GM21447 (cell line): Measurements from ENCODE around the gene PRDM16.

Source experiments
- ATAC-seq: cut with Tn5 transposase; IDR thresholded peaks from one replicate; pipeline ENCODE4 v1.9.1; 2021; ENCODE audit not compliant: unreplicated experiment

Gene PRDM16

DNA sequence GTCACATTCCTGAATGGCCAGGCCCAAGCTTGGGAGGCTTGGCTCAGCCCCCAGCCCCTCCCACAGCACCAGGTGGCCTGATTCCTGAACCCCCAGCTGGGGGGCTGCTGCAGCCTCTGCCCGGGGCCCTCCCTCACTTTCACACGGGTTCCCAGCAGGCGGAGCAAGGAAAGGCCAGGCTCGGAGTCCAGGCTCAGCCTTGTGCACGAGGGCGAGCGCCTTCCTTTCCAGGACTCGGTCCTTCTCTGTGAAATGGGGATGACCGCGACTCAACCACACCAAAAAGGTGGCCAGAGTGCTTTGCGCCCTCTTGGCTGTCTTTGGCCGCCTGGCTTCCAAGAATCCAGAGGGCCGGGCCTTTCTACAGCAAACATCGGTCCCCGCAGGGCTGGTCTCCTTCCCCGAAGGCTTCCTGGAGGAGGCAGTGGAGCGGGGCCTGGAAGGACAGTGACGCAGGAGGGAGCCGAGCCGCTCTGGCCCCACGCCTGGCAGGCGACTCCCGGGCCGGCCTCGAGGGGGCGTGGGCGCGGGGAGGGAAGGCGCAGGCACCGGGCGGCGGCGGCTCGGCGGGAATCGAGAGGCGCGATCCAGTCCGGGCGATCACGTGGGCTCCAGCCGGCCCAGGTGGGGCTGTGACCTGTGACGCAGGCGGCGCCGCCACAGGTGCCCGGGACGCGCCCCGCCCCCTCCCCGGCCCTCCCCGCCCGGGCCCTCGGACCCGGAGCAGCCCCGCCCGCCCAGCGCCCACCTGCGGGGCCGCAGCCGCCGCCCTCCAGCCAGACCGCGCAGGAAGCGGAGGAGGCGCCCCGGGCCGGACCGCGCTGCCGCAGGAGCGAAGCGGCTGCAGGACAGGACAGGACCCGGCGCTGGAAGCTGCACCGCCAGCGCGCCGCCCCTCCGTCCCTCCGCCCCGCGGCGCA, 385.1 kb downstream of the PRDM16 start, which contains the start of gene ARHGEF16:
Gene ARHGEF16, plus strand, starts transcription at position 775 of the 920 bp plus-strand sequence. CDS start 8,420 bp downstream, outside the sequence.
- ATAC-seq = no peak

DNA sequence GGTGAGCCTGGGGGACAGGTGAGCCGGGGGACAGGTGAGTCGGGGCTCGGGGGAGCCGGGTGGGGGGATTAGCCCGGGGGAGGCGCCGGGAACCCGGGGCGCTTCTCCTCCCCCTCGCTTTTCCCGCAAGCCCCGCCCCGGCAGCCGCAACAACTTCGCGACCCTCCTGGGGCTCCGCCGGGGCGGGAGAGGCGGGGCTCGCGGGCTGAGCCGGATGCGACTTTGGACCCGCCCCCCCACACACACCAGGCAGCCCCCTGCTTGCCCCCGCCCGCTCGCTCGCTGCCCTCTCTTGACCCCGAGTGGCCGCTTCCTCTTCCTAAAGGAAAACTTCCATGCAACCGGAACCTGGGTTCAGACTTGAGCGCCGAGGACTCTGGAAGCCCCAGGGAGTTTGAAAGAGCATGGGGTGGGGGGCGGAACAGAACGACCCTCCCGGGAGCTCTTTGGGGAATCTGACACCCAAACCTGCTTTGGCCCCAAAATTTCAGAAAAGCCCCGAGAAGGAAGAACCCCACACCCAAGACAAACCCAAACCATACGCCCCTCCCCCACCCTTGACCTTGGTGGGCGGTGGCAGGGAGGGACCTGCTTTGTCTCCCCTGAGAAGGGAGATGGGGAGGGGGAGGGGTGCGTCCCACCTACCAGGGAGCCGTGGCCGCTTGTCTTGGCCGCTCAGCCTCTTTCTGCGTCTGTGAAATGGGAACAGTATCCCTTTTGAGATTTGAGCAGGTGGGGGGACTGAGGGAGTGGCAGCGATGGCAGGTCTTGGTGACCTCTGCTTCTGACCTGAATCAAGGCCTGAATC, 386.0 kb downstream of the PRDM16 start:
- ATAC-seq = no peak

DNA sequence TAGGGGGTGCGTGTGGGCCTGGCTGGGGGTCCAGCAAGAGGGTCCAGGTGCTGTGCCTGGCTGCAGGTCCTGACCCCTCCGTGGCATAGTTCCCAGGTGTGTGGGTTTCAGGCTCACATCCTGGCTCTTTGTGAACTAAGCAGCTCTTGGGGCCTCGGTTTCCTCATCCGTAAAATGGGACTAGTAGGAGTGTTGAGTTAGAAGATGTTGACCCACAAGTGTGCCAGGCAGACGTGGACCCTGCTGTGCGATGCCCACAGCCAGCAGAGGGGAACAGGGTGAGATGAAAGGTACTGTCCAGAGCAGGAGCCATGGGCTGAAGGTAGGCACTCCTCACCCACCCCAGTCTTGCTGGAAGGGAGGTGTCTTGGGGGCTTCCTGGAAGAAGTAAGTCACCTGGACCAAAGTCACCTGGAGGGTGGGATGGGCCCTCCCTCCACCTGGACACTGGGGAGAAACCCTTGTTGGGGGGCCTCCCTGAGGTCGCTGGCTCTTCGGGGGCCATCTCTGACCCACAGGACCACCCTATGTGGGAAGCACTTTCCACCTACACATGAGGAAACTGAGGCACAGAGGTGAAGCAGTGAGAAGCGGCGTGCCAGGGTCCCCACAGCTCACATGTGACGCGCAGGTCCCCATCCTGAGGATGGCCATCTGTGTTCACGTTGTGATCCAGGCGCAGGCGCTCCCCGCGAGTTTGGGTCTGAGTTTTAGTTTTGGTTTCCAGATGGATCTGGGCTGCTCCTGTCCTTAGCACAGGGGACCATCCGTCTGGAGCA, 386.9 kb downstream of the PRDM16 start:
- no peak for ATAC-seq

DNA sequence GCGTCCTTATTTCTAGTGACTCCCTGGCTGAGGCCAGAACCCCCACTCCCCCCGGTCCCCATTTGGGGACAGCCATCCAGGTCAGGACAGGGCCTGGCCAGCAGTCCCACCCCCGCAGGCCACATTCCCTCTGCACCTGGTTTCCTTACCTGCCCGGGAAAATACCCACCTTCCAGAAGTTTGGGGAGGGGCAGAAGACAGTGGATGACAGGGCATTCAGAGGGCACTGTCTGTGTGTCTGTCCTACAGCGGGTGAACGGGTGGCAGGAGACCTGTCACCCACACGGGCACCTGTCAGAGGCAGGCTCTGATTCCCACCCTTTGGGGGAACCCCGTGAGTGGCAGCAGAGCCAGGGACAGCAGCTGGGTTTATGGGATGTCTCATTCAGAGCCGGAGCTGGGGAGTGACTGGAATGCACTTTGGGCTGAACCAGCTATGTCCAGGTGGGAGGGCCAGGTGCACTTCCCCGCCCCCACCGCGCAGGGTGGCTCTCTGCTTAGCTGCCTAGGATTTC, 387.5 kb downstream of the PRDM16 start:
- ATAC-seq = no peak

DNA sequence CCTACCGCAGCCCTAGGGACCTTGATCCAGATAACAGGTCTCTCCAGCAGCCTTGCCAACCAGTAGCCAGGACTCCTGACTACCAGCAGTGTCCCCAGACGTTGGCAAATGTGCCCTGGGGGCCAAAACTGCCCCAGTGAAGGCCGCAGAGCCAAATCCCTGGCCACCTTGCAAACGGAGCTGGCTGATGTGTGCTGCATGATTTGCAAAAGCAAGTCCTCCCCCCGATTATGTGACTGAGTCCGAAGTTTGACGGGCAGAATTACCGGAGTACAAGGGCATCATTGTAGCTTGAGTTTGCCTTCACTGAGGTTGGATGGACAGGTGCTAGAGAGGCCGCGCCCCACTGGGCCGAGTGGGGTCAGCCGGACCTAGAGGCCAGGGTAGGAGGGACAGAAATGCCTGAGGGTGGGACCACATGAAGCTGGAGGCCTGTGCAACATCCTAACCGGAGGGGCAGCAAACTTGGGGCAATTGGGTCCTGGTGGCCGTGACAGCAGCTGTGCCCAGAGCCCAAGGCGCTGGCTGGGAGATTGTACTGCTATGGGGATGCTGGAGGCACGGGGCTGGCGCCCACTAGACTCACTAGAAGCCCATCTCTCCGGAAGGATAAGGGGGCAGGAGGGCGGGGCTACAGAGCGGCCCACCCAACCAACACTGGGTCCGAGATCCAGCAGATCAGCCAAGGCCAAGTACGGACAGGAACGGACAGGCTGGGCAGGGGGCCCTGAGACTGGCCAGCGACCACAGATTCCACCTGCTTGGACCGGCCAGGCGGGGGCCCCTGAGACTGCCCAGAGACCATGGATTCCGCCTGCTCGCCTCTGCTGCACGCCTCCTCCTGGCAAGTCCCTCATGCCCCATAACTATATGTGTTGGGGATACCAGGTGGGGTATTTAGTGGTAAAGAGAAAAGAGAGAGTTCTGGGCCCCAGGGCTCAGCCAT, 388.2 kb downstream of the PRDM16 start:
- no peak for ATAC-seq

DNA sequence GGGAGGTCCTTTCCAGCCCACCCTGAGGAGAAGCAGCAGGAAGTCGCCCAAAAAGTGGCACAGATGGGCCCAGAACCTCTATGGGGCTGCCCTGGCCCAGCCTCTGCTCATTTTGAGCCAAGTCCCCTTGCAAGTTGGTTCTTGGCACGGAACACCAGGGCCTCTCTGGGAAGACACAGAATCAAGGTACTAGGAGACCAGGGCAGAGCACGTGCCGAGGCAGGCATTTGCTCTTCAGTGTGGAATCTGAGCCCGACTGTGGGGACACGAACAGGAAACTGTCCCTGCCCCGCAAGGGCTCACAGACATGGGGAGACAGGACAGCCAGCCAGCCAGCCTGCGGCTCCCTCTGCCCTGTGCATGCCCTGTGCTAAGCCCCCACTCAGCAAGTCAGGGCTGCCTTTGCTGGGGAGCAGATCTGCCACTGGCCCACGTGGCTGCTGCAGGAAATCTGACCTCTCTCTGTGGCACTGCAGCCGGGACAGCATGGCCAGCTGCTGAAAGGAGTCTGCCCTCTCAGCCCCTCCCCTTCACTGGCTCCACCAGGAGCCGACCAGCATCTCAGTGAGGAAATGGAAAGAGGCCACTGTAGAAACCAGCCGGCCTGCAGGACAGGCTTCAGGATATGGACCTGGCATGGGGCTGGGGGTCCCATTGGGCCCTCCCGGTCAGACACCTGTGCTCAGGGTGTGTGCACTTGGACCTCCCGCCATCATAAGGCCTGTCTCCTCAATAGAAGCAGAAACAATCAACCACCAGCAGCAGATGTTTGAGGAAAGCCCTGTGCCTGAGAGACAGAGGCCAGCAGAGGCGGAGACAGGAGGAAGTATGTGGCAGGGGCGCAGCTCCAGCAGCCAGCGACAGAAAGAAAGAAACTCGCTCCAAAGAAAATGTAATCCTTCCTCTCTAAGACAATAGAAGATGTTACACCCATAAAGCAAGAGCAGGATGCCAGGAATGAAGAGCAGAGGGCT, 389.2 kb downstream of the PRDM16 start:
- no peak for ATAC-seq

DNA sequence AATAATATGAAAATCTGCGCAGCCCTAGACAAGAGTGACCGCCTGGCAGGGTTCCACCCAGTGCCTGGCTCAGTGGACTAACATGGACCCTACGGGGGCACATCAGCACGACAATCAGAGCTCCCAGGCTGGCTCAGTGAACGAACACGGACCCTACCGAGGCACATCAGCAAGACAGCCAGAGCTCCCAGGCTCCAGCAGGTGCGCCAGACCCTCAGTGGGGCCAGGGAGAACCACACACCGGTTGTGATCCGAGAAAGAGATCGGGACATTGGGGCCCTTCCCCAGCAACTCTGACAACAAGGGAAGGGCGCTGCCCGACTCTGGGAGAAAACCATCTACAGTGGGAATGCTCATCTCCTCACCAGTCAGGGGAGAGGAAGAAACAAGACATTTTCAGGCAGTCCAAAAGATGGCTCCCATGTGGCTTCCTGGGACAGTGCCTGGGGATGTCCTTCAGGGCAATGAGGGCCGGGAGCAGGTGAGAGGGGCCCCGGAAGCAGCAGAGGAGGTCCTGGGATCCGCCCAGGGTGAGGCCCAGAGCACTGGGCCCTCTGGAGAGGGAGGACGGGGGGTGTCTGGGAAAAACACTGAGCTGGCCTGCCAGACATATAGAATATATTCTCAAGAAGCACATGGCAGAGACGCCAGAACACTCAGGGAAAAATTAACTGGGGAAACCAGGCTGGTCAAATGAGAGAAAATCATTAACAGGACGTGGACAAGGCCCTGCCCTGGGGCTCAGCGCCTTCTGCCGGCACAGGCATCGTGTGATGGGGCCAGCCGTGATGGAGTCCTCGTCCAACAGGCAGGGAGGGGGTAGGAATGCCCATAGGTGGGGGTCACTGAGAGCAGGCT, 390.3 kb downstream of the PRDM16 start:
- no peak for ATAC-seq

DNA sequence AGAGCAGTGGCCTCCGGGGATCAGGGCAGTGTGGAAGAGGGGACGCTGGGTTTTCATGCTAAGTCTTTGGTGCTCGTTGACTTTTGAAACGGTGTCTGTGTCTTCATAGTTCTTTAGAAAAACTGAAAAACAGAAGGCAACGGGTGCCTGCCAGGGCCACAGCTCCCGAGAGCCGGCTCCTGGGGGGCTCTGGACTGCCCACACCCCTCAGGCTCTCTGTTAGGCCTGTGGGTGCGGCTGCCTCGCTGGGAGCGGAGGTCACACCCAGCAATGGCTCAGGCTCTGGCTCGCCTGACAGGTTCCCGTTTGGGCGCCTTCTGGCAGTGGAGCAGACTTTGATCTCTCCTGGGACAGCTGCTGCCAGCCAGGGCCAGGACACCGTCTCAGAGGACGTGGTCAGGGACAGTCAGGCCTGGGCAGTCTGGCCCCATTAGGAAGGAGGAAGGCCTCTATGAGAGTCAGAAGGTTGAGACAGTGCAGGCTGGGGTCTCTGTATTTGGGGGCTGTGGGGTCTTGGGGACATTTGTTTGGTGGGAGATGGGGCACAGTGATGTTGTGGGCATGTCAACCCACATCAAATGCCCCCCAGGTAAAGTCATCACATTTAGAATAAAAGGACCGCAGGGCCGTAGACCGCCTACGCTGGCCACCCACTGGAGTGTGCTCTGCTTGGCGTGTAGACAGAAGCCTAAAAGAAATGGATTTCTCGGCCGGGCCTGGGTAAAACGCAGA, 391.1 kb downstream of the PRDM16 start:
- ATAC-seq = no peak

DNA sequence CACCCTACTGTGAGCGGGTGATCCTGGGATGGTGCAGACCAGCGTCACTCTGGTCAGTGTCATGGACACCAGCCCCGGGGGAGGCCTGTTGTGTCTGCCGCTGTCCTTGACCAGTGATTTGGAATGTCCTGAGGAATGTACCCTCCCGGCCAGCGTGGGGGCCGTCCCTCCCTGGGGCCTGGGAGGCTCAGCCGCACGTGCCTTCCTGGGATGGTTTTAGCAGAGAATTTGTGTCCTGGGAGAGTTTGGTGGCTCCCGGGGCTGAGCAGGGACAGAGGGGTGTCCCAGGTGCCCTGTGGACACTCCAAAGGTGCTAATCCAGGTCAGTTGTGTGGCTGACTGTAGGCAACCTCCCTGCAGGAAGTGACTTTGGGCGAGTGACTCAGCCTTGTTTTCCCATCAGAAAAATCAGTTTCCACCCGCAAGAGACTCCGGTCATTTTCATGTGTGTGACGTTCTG, 391.7 kb downstream of the PRDM16 start:
- ATAC-seq = no peak

DNA sequence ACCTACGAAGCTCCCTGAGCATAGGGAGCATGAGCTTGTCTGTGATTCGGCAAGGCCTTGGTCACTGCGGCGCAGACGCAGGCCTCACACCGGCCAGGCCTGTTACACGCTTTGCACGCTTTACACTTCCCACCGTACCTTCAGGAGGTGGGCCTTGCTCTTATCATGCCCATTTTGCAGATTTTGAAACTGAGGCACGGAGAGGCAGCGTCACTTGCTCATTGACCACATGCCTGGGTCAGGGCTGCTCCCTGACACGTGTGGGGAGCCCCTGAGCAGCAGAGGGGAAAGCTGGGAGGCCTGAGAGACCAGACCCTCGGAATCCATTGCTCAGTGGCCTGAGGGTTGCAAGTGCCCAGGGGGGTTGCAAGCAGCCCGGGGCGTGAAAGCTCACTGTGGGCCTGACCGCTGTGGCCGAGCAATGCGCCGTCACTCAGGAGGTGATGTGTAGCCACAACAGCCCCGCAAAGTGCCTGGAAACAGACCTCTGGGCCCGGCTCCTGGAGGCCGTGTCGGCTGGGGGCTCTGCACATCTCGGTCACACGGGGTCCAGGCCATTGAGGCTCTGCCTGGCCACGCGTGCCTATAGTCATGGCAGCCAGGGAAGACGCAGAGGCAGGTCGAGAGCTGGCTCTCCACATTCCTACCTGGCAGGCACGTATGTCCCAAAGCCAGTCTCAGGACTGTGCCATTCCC, 392.4 kb downstream of the PRDM16 start:
- no peak for ATAC-seq

DNA sequence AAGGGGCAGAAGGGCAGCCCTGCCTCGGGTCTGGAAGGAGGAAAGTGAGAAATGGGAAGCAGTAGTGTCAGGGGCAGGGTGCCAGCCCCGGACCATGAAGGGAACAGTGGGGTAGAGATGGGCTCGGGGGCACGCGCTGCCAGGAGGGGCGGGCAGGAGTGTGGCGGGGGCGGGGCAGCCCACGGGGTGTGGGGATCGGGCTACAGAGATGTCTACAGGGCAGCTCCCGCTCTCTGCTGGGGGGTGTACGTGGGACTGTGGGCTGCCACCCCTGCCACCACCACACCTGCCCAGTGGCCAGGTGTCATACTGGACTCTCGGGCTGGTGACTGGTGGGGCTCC, 392.9 kb downstream of the PRDM16 start:
- ATAC-seq = no peak

DNA sequence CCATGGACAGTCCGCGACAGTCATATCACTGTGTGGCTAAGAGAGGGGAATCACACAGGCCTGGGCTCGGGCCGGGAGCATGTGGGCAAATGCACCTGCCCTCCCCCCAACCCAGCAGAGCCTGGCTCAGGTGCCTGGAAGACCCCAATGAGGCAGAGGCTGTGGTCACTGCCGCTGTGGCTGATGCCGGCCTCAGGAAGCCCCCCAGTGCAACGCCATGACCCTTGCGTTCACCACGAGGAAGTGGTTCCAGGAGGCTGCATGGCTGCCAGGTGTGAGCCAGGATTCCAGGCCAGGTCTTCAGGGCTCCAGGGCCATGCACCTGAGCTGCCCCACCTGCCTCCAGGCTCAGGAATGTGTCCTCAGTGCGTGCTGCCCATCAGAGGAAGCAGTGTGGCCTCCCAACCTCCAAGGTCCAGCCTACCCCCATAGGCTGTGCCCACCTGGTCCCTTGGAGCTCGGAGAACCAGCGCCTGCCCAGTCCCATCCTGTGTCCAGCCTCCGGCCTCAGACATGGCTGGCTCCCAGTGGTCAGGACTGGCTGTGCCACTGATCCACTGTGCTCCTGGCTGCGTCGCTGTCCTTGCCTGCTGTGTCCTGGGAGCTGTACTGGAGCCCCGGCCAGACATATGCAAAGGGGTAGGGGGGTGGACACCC, 393.5 kb downstream of the PRDM16 start:
- ATAC-seq = no peak

DNA sequence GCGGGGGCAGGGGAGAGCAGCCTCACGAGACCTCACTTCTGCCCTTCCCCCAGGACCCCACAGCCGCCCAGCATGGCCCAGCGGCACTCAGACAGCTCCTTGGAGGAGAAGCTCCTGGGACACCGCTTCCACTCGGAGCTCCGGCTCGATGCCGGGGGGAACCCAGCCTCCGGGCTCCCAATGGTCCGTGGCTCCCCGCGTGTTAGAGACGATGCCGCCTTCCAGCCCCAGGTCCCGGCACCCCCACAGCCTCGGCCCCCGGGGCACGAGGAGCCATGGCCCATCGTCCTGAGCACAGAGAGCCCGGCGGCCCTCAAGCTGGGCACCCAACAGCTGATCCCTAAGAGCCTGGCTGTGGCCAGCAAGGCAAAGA, 394.0 kb downstream of the PRDM16 start:
- no peak for ATAC-seq

DNA sequence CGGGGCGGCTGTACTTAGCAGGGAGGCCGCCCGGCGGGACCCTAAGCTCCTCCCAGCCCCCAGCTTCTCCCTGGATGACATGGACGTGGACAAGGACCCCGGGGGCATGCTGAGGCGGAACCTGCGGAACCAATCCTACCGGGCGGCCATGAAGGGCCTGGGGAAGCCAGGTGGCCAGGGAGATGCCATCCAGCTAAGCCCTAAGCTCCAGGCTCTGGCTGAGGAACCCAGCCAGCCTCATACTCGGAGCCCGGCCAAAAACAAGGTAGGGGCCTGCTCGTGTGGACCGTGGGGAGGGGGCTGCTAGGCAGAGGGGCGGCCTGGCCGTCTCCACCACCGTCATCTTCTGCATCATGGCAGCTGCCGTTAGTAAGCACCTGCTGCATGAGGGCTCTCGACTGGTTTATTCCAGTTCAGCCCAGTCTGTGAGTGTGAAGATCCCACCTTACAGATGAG, 394.4 kb downstream of the PRDM16 start:
- ATAC-seq = no peak

DNA sequence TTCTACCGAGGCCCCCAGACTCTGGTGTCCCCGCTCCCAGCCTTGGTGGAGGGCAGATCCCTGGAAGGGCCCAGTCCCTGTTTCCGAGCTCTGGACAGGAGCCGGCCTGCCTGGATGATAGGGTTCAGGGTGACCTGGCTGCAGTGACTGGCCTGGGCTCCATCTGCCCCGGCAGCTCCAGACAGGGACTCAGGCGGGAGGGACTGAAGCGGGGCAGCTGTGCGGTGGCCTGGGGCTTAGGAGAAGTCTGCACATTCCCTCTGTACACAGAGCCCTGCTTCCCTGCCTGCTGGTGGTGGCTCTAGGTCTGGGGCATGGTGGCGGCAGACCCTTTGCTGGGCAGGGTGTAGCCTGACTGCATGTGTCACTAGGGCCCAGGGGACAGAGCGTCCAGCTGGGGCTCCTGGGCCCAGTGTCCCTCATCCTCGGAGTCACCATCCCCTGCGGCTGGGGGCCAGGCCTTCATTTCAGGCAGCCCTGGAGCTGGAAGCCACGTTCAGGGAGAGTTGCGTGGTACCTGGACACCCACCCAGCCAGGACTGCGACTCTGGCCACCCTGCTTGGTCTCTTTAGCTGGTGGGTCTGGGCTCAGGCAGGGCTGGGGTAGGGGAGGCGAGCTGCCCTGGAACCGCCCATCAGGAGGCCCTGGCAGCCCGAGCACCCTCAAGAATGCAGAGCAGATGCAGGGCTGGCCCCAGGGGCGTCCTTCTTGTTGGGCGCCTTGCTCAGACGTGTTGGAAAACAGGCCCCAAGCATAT, 395.1 kb downstream of the PRDM16 start:
- no peak for ATAC-seq
